GM21723 (cell line): Measurements from ENCODE around the gene KIF24.
"Not testable (repeated sequence)": the region's sequence is repeated elsewhere in the genome, so short reads cannot be mapped to it uniquely, and the experiment has no call there.

Experiments used
- ATAC-seq: cut with Tn5 transposase; IDR thresholded peaks from one replicate; pipeline ENCODE4 v1.9.1; 2021; ENCODE audit warnings: mild to moderate bottlenecking, moderate library complexity; ENCODE audit not compliant: unreplicated experiment

KIF24 gene

GRCh38 chr9:34366365-34366764 is 37.3 kb upstream of the KIF24 start:
- ATAC-seq, result no peak

GRCh38 chr9:34365282-34365681 is 36.2 kb upstream of the KIF24 start:
- no peak for ATAC-seq

GRCh38 chr9:34363619-34364351 is 34.7 kb upstream of the KIF24 start:
- no peak for ATAC-seq

GRCh38 chr9:34362614-34363214 is 33.6 kb upstream of the KIF24 start:
- ATAC-seq, result no peak

GRCh38 chr9:34352957-34353356 is 23.9 kb upstream of the KIF24 start:
- ATAC-seq, result not testable (repeated sequence)

- ATAC-seq, result not testable (repeated sequence)
These were observed 23.1 kb upstream of the KIF24 start for GRCh38 chr9:34352122-34352652.

GRCh38 chr9:34349324-34349723 is 20.3 kb upstream of the KIF24 start:
- ATAC-seq, result no peak

GRCh38 chr9:34347800-34348158 is 18.7 kb upstream of the KIF24 start:
- no peak for ATAC-seq

GRCh38 chr9:34346873-34347799 is 18.1 kb upstream of the KIF24 start:
- no peak for ATAC-seq

GRCh38 chr9:34343605-34344004 is 14.5 kb upstream of the KIF24 start:
- no peak for ATAC-seq

GRCh38 chr9:34343090-34343489 is 14.0 kb upstream of the KIF24 start:
- ATAC-seq, result no peak

- no peak for ATAC-seq
These were observed 12.7 kb upstream of the KIF24 start for GRCh38 chr9:34341659-34342295.

- no peak for ATAC-seq
These were observed 9.8 kb upstream of the KIF24 start for GRCh38 chr9:34338665-34339385.

- ATAC-seq, result not testable (repeated sequence)
These were observed 9.0 kb upstream of the KIF24 start for GRCh38 chr9:34338079-34338478.

GRCh38 chr9:34337403-34337802 is 8.3 kb upstream of the KIF24 start:
- ATAC-seq, result no peak

GRCh38 chr9:34335376-34335775 is 6.3 kb upstream of the KIF24 start:
- ATAC-seq, result no peak

- ATAC-seq, result no peak
These were observed 5.8 kb upstream of the KIF24 start for GRCh38 chr9:34334916-34335315.

GRCh38 chr9:34334337-34334824 is 5.3 kb upstream of the KIF24 start:
- no peak for ATAC-seq

GRCh38 chr9:34333836-34334235 is 4.8 kb upstream of the KIF24 start:
- ATAC-seq, result no peak
